Erythroblast (primary cell): ENCODE measurements around the gene AGPS.

Source experiments
- DNase-seq, 2 experiments: peaks; one replicate each; lab custom pipeline; 2025; lab: John Stamatoyannopoulos, UW
- GATA1 ChIP-seq: IDR thresholded peaks from 2 replicates; pipeline ENCODE4 v1.6.1; 2011; ENCODE audit warnings: low read depth, mild to moderate bottlenecking, control low read depth, low read length, moderate library complexity
- POLR2A ChIP-seq: IDR thresholded peaks from 2 replicates; pipeline ENCODE4 v1.6.1; 2011; ENCODE audit warnings: mild to moderate bottlenecking, low read length

Gene AGPS

GRCh38 chr2:177525351-177525924, 132.9 kb downstream of the AGPS start:
- no peak for DNase-seq
- TF ChIP-seq POLR2A (no peak), GATA1 (no peak)

GRCh38 chr2:177528351-177528933, 135.9 kb downstream of the AGPS start:
- no peak for DNase-seq
- TF ChIP-seq GATA1, result no peak

- no peak for DNase-seq
- no peak for TF ChIP-seq GATA1
These were observed 136.6 kb downstream of the AGPS start for GRCh38 chr2:177529166-177529565.

GRCh38 chr2:177530561-177530960, 138.0 kb downstream of the AGPS start:
- TF ChIP-seq POLR2A, result no peak
- TF ChIP-seq GATA1, result no peak
- peak; percentile 19 to 62 for DNase-seq

- no peak for DNase-seq
- TF ChIP-seq GATA1 (no peak), POLR2A (no peak)
These were observed 139.1 kb downstream of the AGPS start for GRCh38 chr2:177531706-177532105.

- TF ChIP-seq POLR2A (no peak), GATA1 (no peak)
- DNase-seq, result no peak
These were observed 140.0 kb downstream of the AGPS start for GRCh38 chr2:177532567-177532966.

GRCh38 chr2:177533253-177533652, 140.7 kb downstream of the AGPS start:
- no peak for TF ChIP-seq POLR2A
- TF ChIP-seq GATA1, result no peak

GRCh38 chr2:177535000-177535399, 142.4 kb downstream of the AGPS start:
- TF ChIP-seq GATA1 (no peak), POLR2A (no peak)
- no peak for DNase-seq

More at GRCh38 chr2:177533253-177533652, 140.7 kb downstream of the AGPS start:
- no peak for DNase-seq

- no peak for DNase-seq
- TF ChIP-seq GATA1, result no peak
- no peak for TF ChIP-seq POLR2A
These were observed 143.5 kb downstream of the AGPS start for GRCh38 chr2:177535958-177536504.

GRCh38 chr2:177537213-177537612, 144.6 kb downstream of the AGPS start:
- TF ChIP-seq GATA1 (no peak), POLR2A (no peak)
- no peak for DNase-seq

GRCh38 chr2:177537636-177538035, 145.1 kb downstream of the AGPS start:
- DNase-seq, result no peak
- TF ChIP-seq GATA1 (no peak), POLR2A (no peak)

- DNase-seq, result no peak
- TF ChIP-seq POLR2A (no peak), GATA1 (no peak)
These were observed 145.8 kb downstream of the AGPS start for GRCh38 chr2:177538323-177538722.

GRCh38 chr2:177540283-177540682, 147.7 kb downstream of the AGPS start:
- TF ChIP-seq GATA1, result no peak
- no peak for TF ChIP-seq POLR2A
- DNase-seq, result no peak

- no peak for DNase-seq
- TF ChIP-seq POLR2A (no peak), GATA1 (no peak)
These were observed 148.9 kb downstream of the AGPS start for GRCh38 chr2:177541258-177541991.

GRCh38 chr2:177542396-177542795, 149.8 kb downstream of the AGPS start:
- TF ChIP-seq GATA1 (no peak), POLR2A (no peak)

More at GRCh38 chr2:177542396-177542795, 149.8 kb downstream of the AGPS start:
- DNase-seq, result no peak
